GM12878 (cell line): ENCODE measurements around the gene RAD51B. TPM values are rescaled to one million over a fixed set of nuclear protein-coding genes. Genes with fewer than 3 reads are reported as not detected.

ENCODE experiments used
- BRCA1 ChIP-seq: IDR thresholded peaks from 2 replicates; pipeline ENCODE4 v1.6.1; 2011; ENCODE audit warnings: low read depth, low read length, improper control_type of control experiment
- CBX3 ChIP-seq: fragments of 200-600 bp; sonication (generic); IDR thresholded peaks from 2 replicates; pipeline ENCODE4 v1.6.1; 2016; ENCODE audit warnings: low read depth, borderline replicate concordance
- CREB1 ChIP-seq: IDR thresholded peaks from 2 replicates; pipeline ENCODE4 v1.6.1; 2012; ENCODE audit warnings: low read depth, mild to moderate bottlenecking, inconsistent platforms
- CUX1 ChIP-seq: IDR thresholded peaks from 2 replicates; pipeline ENCODE4 v1.6.1; 2012; ENCODE audit warnings: improper control_type of control experiment, low read depth, low read length; ENCODE audit not compliant: insufficient replicate concordance
- PML ChIP-seq: IDR thresholded peaks from 2 replicates; pipeline ENCODE4 v1.6.1; 2012; ENCODE audit warnings: low read length, inconsistent platforms
- POLR2AphosphoS5 ChIP-seq: IDR thresholded peaks from 2 replicates; pipeline ENCODE4 v1.6.1; 2011; ENCODE audit warnings: mild to moderate bottlenecking, low read length, inconsistent platforms
- RB1 ChIP-seq: fragments of 450-650 bp; formaldehyde crosslinking; IDR thresholded peaks from 2 replicates; pipeline ENCODE4 v1.6.1; 2017; ENCODE audit warnings: mild to moderate bottlenecking, borderline replicate concordance
- SREBF2 ChIP-seq: IDR thresholded peaks from 2 replicates; pipeline ENCODE4 v1.6.1; 2012; ENCODE audit warnings: mild to moderate bottlenecking, low read length
- SUPT20H ChIP-seq: IDR thresholded peaks from 2 replicates; pipeline ENCODE4 v1.6.1; 2011; ENCODE audit warnings: low read depth, mild to moderate bottlenecking, low read length, moderate library complexity, borderline replicate concordance; ENCODE audit not compliant: control insufficient read depth
- SUZ12 ChIP-seq: fragments of 200-600 bp; sonication (generic); IDR thresholded peaks from one replicate; pipeline ENCODE4 v1.6.1; 2018; ENCODE audit warnings: antibody characterized with exemption, mild to moderate bottlenecking; ENCODE audit not compliant: unreplicated experiment
- TCF3 ChIP-seq: IDR thresholded peaks from 2 replicates; pipeline ENCODE4 v1.6.1; 2012; ENCODE audit warnings: low read depth, mild to moderate bottlenecking, low read length, borderline replicate concordance; ENCODE audit not compliant: insufficient read depth
- WRNIP1 ChIP-seq: IDR thresholded peaks from 2 replicates; pipeline ENCODE4 v1.6.1; 2011; ENCODE audit warnings: low read depth, low read length, improper control_type of control experiment, borderline replicate concordance
- ZNF207 ChIP-seq: fragments of 450-650 bp; IDR thresholded peaks from 2 replicates; pipeline ENCODE4 v1.6.1; 2014; ENCODE audit warnings: antibody characterized with exemption, mild to moderate bottlenecking, borderline replicate concordance
- ZNF274 ChIP-seq: IDR thresholded peaks from one replicate; pipeline ENCODE4 v1.8.0; 2011; ENCODE audit not compliant: insufficient read length, insufficient read depth
- polyA plus RNA-seq, 11 experiments: library from polyadenylated mRNA; depleted of rRNA in 4 of 11; unstranded in 6 of 11; stranded (reverse) in 5 of 11; fragments of >200 nt; fragmentation: Nextera tagmentation in 4 of 11; fragmentation: Illumina TruSeq in 1 of 11; extraction: Ambion mirVana in 4 of 11; extraction: Trizol in 1 of 11; gene quantifications; 1 replicate in 1 of 11; 2 replicates in 10 of 11; pipeline versions ENCODE4 v1.2.1 to v1.2.3, GENCODE V29; 2011 to 2016; ENCODE audit warnings: inconsistent platforms in 2 of 11, missing spikeins in 2 of 11, low read depth in 1 of 11
- total RNA-seq, 4 experiments: library from RNA; depleted of rRNA in 3 of 4; stranded (reverse); fragments of >200 nt in 3 of 4; fragmentation: Illumina TruSeq in 1 of 4; extraction: Trizol in 1 of 4; gene quantifications; 2 replicates each; pipeline versions ENCODE4 v1.2.1 to v1.2.3, GENCODE V29; 2013 to 2021

The RAD51B gene
- total and polyA plus RNA-seq, 10 of the 15 experiments (the other 5 are each of a cell fraction or from before 2014, with no cell fraction given): 9.8 to 26.8 (median 21.3) TPM

GRCh38 chr14:68476212-68477109, 656.9 kb downstream of the RAD51B start (continued):
- TF ChIP-seq ZNF207 (no peak), CUX1 (no peak), BRCA1 (no peak), ZNF274 (no peak), SUPT20H (no peak), SUZ12 (no peak), SREBF2 (no peak), CREB1 (no peak; the same call in 1 of the 2 replicates), PML (peak; percentile 67; the same call in 1 of the 2 replicates), POLR2AphosphoS5 (peak; percentile 50), WRNIP1 (no peak), CBX3 (no peak), TCF3 (0 out of 2 replicates have a peak, but pooled peaks have one; percentile 63), RB1 (no peak)
- TF ChIP-seq, all 136 proteins: peak for 52
